GM21786 (cell line): ENCODE measurements around the gene PRDM16.

Experiments
- ATAC-seq: cut with Tn5 transposase; IDR thresholded peaks from one replicate; pipeline ENCODE4 v1.9.1; 2021; ENCODE audit not compliant: unreplicated experiment

The PRDM16 gene

DNA sequence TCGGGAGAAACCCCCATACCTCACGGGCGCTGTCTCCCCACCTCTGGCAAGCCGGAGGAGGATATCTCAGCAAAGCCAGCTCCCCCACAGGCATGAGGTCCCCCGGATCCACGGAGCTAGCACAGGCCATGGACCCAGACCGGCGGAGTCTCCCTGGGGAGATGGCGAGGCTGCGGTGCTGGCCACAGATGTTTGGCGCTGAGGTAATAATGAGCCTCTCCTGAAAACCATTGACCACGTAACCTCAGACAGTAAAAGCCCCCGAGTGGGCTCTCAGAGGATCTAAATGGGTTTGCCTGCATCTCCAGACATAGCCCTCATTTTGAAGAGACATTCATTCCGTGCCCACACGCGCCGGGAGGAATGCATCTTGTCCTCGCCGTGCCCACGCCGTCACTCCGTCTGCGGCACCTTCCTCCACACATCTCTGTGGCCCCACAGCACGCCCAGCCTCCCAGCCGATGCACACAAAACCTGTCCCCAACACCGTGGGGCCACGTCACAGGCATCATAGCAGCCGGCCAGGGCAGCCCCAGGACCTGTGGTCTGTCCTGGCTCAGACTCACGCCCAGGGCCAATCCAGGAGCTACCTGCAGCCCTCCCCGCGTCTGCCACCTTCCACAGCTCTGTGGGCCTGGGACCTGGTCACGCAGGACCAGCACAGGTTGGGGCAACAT is 150.9 kb downstream of the PRDM16 start:
- ATAC-seq = no peak

DNA sequence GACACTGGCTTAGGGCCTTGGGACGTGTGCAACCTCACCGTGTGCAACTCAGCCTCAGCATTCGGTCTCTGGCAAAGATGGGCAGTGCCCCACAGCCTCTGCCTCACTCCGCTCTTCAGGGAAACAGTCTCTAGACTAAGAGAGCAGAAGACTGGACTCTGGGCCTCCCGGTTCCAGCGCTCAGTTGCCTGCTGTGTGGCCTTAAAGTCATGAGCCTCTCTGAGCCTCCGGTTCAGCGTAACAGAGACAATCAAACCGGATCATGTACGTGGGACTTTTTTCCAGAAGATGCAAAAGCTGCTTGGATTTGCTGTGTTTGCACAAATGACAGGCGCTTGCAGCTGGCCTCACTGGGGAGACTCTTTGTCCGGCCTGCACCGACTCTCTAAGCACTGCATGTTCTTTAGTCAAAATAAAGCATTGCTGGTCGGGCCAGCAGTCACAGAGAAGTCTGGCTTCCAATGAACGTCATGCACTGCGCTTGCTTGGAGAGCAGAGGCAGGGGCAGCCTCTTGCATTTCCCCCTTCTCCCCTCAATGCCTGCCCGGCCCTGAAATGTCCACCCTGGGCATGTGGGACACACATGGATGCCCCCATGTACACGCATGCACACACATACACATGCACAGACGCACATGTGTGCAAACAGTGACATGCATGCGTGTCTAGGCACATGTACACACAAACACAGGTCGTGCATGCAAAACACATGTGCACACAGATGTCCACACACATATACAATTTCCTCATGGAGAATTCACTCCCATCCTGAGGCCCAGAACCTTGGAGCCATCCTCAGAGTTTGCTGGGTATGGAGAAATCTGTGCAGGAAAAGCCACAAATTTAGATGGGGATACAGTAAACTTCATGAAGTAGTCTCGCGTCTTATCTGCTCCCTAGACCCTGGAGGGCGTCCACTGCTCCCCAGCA is 152.4 kb downstream of the PRDM16 start:
- ATAC-seq = no peak

DNA sequence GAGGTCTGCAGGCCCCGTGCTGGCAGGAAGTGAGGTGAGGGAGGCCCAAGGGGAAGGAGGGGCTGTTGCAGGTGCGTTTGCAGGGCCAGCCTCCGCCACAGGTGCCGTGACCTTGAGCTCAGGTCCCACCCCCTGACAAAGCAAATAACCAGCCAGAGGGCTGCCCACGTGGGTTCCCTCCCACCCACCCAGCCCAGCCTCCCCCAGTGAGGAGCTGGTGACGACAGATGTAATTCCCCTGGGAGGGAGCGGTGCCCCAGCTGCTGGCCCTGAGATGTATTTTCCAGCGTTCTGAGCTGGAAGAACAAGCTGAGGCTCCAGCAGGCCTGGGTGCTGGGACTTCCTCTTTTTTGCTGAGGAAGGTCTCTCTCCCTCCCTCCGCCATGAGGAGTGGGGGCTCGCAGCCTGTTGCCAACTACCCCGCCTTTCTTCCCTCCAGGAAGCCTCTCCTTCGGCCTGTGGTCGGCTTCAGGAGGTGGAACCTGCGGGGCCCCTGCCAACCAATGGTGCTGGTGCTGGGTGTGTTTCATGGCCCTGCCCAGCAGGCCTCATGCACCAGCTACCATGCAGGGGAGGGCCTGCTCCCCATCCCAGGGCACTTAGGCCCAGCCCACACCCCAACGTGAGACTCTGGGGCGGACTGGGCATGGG is 153.2 kb downstream of the PRDM16 start:
- ATAC-seq = no peak

DNA sequence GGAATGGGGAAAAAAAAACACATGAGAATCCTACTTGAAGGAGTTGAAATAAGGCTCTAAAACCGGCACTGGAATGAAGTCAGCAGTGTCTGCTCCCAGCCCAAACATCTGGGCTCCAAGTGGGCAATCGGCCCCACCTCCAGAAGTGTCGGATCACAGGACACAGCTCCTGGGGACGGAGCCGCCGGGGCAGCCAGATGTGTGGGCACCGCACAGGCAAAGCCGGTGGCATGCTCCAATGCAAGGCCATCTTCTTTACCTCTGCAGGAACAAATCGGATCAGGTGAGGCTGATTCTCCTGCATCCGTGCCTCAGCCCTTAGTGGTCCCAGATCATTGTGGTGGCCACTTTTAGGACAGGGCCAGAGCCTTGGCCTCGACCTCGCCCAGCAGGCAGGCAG is 156.7 kb downstream of the PRDM16 start:
- no peak for ATAC-seq

DNA sequence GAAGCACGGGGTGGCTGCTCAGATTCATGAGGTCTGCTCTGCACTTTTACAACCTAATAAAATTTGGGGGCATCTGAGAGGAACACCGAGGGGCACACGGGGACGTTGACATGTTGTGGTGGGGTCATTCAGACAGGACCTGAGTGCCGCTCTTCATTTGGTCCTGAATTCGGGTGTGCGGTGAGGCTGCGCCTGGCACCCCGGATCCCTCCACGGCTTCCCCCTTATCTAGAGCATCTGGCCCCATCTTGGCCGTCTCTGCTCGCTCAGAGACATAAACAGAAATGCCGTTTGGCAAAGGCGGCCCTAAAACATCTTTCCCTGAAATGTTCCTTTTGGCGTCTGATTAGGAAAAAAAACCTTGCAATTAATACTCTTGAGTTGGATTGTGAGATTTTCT is 157.2 kb downstream of the PRDM16 start:
- ATAC-seq = no peak

DNA sequence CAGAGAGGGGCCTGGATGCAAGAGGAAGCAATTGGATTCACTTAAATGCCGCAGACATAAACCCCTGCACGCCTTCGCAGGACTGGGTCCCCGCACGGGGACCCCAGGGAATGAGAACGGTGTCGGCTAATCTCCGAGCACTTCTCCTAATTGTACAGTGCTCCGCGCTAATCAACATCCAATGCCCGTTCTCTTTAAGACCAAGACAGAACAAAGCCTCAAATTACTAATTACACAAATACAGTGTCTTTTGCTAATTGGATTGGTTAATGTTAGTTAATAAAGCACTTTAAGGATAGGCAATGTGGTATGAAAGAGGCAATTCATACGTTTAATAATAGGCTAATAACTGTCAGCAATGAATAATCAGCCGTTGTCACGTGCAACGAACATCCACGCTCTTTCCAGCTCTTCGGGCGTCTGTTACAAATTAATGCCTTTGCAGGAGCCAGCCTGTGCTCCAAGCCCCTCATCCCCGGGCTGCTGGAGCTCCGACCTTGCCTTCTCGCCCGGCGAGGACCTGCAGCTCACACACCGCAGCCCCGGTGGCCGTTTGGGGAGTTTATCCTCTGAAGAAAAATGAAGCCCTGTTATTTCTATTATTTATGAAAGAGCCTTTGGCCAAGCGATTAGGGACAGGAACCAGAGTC is 157.8 kb downstream of the PRDM16 start:
- no peak for ATAC-seq

DNA sequence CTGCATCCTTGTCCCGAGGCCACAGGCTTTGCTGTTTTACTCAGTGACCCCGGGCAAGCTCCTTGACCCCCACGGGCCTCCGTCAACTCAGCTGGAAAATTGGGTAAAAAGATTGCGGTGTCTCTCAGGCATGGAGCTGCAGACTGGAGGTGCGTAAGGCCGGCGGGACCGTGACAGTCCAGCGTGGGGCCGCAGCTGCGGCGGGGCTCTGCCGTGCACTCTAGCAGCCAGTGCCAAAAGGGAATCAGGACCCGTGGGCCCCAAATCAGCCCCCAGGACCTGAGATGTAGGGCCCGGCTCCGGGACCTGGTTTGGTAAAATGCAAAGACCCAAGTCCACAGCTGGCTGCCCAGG is 158.3 kb downstream of the PRDM16 start:
- ATAC-seq = no peak

DNA sequence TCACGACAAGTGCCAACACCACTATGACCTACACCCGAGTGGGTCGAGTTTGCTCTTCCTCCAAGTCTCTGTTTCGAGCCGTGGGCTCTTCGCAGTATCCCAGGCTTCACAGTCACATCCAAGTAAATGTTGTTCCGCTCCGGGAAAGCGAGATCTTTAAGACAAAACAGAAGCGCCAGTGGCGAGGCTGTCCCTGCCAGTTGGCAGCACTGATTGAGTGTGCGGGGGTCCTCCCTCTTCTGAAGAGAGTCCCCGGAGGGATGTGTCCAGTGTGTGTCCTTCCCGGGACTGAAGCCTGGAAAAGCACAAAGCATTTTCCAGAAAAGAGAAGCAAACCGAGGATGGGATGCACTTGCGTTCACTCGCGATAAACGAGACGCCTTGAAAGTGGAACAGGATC is 158.9 kb downstream of the PRDM16 start:
- no peak for ATAC-seq

DNA sequence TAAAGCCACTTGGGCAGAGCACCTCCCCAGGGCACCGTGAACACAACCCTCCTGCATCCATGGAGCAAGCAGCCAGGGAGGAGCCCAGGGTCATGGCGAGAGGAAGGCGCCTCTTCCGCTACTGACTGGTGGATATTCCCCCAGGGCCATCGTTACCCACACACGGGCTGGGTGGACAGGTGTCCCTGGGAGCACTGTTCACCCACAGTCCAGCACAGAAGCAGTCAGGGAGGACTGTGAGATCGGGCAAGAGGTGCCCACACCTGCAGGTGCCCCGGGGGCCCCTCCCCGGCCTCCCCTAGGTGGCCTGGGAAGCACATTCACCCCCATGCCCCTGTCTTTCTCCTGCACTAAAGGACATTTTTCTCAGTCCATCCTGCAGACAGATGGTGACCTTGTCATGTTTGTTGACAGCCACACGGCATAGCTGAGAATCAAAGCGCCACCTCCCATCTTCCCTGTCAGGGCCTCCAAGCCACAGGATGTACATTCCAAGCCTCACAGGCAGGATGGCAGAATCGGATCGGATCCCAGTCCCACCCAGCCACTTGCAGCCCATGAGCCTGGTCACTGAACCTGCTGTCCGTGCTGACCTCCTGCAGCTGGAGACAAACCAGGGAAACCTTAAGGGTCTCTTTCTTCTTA is 160.2 kb downstream of the PRDM16 start:
- ATAC-seq = no peak

DNA sequence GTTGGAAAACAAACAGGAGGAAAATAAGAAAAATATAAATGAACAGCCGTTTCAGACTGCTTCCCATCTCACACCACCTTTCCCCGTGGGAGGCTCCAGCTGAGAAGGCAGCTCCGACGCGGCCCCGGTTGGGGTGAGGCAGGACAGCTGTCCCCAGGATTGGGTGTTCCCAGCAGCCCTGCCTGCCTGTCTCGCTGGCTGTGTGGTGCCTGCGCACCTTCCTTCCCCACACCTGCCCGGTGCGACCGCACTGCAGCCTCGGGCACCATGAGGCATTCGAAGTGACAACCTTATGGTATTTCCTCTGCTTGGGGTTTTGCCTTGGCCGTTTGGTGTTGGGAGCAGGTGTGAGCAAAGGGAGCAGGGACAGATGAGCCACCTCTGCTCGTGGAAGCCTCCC is 161.6 kb downstream of the PRDM16 start:
- no peak for ATAC-seq

DNA sequence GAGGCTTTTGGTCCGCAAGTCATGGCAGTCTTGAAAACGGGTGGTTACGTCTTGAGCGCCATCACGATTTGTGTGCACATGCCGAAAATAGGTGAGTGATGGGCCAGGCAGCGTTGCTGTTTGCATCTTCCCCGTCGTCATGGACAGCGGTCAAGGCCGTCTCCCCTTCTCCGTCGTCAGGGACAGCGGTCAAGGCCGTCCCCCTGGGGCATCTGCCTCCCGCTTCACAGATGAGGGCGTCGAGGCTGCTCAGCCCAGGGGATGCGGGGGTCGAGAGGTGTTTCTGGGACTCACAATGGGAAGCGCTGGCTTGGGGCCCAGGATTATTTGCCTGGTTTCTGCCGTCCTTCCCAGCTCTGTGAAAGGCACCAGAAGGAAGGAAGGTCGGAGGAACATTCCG is 162.2 kb downstream of the PRDM16 start:
- no peak for ATAC-seq

DNA sequence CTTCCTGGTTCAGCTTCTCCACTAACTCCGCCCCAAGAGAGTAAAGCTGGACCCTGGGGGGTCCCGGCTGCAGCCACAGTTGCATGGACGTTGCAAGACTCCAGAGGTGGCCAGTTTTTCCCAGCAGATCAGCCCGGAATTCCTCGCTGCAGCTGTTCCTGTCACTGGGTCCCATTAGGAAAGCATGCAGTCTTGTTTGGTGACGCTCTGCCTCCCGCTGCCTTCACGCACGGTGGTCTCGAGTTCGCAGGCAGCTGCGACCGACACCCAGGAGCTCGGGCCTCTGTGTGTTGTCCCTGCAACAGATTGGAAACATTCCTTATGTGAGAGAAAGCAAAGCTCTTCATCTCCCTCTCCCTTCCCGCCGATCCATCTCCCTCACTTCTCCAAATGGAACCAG is 162.8 kb downstream of the PRDM16 start:
- no peak for ATAC-seq

DNA sequence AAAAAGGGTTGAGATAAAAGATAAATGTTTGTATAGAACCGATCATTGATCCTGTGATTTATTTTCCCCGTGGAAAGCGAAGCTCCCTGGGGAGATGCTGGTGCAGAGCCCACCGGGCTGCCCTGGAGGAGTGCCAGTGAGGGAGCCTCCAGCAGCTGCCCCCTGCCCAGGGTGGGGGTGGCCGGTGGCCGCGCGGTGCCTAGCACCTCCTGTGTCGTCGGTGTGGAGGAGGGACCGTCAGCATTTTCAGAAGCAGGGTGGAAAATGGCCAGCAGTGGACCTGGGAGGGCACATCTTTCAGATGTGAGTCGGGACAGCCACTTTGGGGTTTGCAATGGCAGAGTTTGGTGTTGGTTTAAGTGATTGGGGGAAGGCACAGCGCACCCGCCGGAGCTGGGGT is 164.0 kb downstream of the PRDM16 start:
- no peak for ATAC-seq

DNA sequence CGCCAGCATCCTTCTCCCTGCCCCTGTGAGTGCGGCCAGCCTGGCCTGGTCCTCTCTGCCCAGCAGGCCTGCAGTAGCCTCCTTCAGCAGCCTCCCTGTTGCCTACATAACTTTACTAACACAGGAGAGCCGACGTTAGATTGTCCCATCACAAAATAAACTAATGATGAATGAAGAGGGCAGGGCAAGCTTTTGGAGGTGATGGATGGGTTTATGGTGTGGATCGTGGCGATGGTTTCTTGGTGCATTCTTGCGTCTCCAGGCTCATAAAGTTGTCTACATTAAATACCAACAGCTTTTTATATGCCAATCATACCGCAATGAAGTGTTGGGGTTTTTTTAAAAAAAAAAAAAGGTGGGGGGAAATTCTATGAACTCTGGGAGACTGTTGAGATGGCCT is 164.5 kb downstream of the PRDM16 start:
- no peak for ATAC-seq

DNA sequence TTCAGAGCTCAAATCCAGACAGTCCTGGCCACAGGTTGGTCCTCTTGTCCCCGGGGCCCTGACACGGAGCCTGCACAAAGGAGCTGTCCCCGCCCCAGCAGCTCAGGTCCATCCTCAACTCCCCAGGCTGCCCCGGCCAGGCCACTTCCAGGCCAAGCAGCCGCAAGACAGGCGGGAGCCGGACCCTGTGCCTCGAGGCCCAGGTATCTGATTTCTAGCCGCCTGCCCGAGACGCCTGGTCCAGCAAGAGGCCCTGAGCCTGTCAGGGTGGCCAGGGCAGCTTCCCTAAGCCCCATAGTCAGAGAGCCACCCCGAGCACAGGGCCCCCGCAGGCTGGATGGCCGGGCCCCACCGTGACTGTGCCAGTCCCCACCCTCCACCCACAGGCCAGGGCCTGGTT is 165.3 kb downstream of the PRDM16 start:
- no peak for ATAC-seq

DNA sequence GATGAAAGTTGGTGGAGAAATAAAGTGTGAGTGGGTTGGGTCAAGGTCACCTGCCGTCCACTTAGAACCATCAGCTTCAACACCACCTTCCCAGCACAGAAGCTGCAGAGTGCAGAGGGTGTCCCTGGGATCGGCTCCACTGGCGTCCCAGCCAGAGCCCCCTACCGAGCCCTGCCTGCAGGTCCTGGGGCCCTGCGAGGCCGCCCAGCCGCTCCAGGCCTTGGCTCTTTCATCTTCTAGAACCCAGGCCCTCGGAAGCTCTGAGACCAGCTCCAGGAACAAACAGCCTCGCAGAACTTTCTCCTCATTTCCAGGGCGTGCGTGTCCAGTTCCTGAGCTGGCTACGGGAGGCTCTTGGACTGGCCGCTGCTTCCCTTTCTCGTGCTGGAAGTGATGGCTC is 166.0 kb downstream of the PRDM16 start:
- ATAC-seq = no peak

DNA sequence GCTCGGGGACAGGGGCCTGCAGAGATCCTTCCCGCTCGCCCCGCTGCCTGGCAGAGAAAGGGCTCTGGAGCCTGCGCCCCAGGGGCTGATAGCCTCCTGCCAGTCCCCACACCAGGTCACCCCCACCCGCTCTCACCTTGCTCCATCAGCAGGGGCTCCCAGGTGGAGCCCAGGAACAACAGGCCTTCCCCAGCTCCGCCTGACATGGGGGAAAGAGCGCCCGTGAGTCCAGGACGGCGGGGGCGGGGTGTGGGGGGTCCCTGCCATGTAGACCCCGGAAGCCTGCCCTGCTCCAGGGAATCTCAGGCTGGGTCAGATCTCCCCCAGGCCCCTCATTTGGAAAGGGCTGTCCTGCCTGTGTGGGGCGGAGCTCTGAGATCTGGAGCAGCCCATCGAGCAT is 166.5 kb downstream of the PRDM16 start:
- no peak for ATAC-seq

DNA sequence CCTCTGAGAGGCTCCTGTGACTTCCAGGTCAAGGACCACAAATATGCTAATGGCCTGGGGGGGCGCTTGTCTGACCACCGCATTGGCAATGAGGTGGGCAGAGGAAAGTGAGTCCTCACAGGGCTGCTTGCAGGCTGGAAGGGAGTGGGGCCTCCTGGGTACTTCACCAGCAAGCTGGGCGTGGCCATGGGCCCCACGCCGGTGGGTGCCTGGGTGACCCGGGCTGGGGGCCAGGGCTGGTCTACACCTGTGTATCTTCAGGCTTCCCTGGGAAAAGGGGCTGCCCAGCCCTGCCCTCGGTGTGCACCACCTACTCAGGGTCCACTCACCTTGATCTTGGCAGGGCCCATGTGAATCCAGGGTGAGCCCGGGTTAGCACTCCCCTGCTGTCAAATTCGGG is 167.4 kb downstream of the PRDM16 start:
- ATAC-seq = no peak

DNA sequence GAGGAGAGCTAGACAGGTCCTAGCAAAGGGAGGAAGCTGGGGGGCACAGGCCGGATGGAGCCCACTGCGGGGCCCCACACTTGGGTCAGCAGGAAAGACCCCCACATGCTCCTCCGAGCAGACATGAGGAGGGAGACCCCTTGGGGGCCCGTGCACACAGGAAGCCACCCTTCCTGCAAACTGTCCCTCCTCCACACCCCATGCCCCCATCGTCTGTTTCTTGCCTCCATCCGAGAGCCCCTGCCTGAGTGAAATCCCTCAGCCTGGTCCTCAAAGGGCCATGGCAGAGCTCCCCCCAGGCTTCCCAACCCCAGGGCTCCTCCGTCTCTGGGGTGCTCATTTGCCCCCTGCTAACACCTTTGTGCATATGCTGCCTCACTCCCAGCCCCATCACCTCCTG is 168.0 kb downstream of the PRDM16 start:
- no peak for ATAC-seq

DNA sequence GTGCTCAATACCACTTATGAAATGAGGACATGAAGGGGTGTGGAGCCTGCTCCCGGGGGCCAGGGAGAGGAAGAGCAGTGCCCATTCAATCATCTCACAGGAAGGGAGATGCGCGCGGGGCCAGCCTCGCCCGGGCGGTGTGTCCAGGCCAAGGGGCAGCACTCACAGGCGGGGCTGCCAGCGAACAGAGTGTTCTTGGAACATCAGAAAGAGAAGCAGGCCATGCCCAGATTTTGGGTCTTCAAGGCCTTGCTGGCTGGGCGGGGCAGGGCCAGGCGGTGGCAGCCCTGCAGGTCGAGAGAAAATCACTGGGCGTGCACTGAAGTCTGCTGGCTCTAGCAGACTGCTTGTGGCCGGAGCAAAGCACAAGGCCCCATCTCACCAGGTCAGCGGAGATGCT is 168.6 kb downstream of the PRDM16 start:
- ATAC-seq = no peak
